CD4-positive, alpha-beta T cell treated with Interleukin-12 subunit alpha and Interleukin-12 subunit beta, for 1 hour (primary cell): ENCODE results near the gene LINS1.
A peak's percentile ranks its signal among the peaks of the same experiment; 100 is the strongest.
"Not testable (repeated sequence)": the region's sequence is repeated elsewhere in the genome, so short reads cannot be mapped to it uniquely, and the experiment has no call there.

ENCODE experiments used
- DNase-seq: peaks from one replicate; pipeline ENCODE4 v3.0.0-alpha.2; 2020

The LINS1 gene

GRCh38 chr15:100601617-100602063, 344 bp downstream of the LINS1 start:
- no peak for DNase-seq

- peak; percentile 57 for DNase-seq
Observed at GRCh38 chr15:100601163-100601562, 821 bp downstream of the LINS1 start.

GRCh38 chr15:100598655-100599054, 3.3 kb downstream of the LINS1 start:
- no peak for DNase-seq

- no peak for DNase-seq
Observed at GRCh38 chr15:100597862-100598261, 4.1 kb downstream of the LINS1 start.

- peak; percentile 94 for DNase-seq
Observed at GRCh38 chr15:100596792-100597191, 5.2 kb downstream of the LINS1 start.

GRCh38 chr15:100595964-100596363, 6.0 kb downstream of the LINS1 start:
- no peak for DNase-seq

GRCh38 chr15:100593431-100593830, 8.6 kb downstream of the LINS1 start:
- no peak for DNase-seq

- DNase-seq, result no peak
Observed at GRCh38 chr15:100592898-100593297, 9.1 kb downstream of the LINS1 start.

- DNase-seq, result no peak
Observed at GRCh38 chr15:100591835-100592234, 10.1 kb downstream of the LINS1 start.

- not testable (repeated sequence) for DNase-seq
Observed at GRCh38 chr15:100591163-100591562, 10.8 kb downstream of the LINS1 start.

- no peak for DNase-seq
Observed at GRCh38 chr15:100588638-100589242, 13.2 kb downstream of the LINS1 start.

GRCh38 chr15:100580414-100580813, 21.6 kb downstream of the LINS1 start:
- DNase-seq, result peak; percentile 33

- no peak for DNase-seq
Observed at GRCh38 chr15:100573526-100573925, 28.5 kb downstream of the LINS1 start.

GRCh38 chr15:100572362-100572983, 29.5 kb downstream of the LINS1 start:
- peak; percentile 48 for DNase-seq

- no peak for DNase-seq
Observed at GRCh38 chr15:100571592-100572167, 30.3 kb downstream of the LINS1 start.

- DNase-seq, result no peak
Observed at GRCh38 chr15:100570735-100571313, 31.2 kb downstream of the LINS1 start.

- no peak for DNase-seq
Observed at GRCh38 chr15:100570275-100570674, 31.7 kb downstream of the LINS1 start.

GRCh38 chr15:100569391-100569790, 32.6 kb downstream of the LINS1 start:
- DNase-seq, result no peak

- DNase-seq, result no peak
Observed at GRCh38 chr15:100566850-100567628, 34.9 kb downstream of the LINS1 start.

GRCh38 chr15:100565591-100565990, 36.4 kb downstream of the LINS1 start:
- DNase-seq, result no peak

GRCh38 chr15:100560323-100560722, 41.7 kb downstream of the LINS1 start:
- DNase-seq, result no peak

- no peak for DNase-seq
Observed at GRCh38 chr15:100559330-100559729, 42.7 kb downstream of the LINS1 start.

GRCh38 chr15:100558771-100559254, 43.2 kb downstream of the LINS1 start:
- no peak for DNase-seq
